NCI-H1092 treated with DMSO at 0.1 percent for 48 hours (cell line): ENCODE results near the gene MRPL51.
A peak's percentile ranks its signal among the peaks of the same experiment; 100 is the strongest.
"Not testable (repeated sequence)": the region's sequence is repeated elsewhere in the genome, so short reads cannot be mapped to it uniquely, and the experiment has no call there.

Experiments used
- DNase-seq: peaks from one replicate; lab custom pipeline; 2025; lab: John Stamatoyannopoulos, UW

Gene MRPL51

GRCh38 chr12:6488240-6488639 lies 4.8 kb downstream of the MRPL51 start:
- no peak for DNase-seq

- no peak for DNase-seq
These were observed 14.6 kb downstream of the MRPL51 start for GRCh38 chr12:6478416-6478815.

GRCh38 chr12:6477601-6478377 lies 15.3 kb downstream of the MRPL51 start:
- DNase-seq = not testable (repeated sequence)

GRCh38 chr12:6476489-6476888 lies 16.6 kb downstream of the MRPL51 start:
- no peak for DNase-seq

- DNase-seq = not testable (repeated sequence)
These were observed 17.7 kb downstream of the MRPL51 start for GRCh38 chr12:6475233-6475975.

GRCh38 chr12:6472491-6472890 lies 20.6 kb downstream of the MRPL51 start:
- DNase-seq = no peak

- no peak for DNase-seq
These were observed 21.1 kb downstream of the MRPL51 start for GRCh38 chr12:6471989-6472360.

GRCh38 chr12:6470375-6471163 lies 22.5 kb downstream of the MRPL51 start, which contains the start of gene VAMP1:
Gene VAMP1, minus strand, starts transcription at chr12:6470677. Its CDS starts 146 bp downstream, at chr12:6470531.
- DNase-seq = peak; percentile 95

- no peak for DNase-seq
These were observed 23.3 kb downstream of the MRPL51 start for GRCh38 chr12:6469609-6470374.

GRCh38 chr12:6469092-6469491 lies 24.0 kb downstream of the MRPL51 start:
- DNase-seq = no peak

GRCh38 chr12:6468283-6468575 lies 24.8 kb downstream of the MRPL51 start:
- DNase-seq = no peak

- DNase-seq = not testable (repeated sequence)
These were observed 25.3 kb downstream of the MRPL51 start for GRCh38 chr12:6467571-6468282.

- DNase-seq = not testable (repeated sequence)
These were observed 26.3 kb downstream of the MRPL51 start for GRCh38 chr12:6466751-6467150.

GRCh38 chr12:6466184-6466573 lies 26.9 kb downstream of the MRPL51 start:
- DNase-seq = no peak

- peak; percentile 58 for DNase-seq
These were observed 27.4 kb downstream of the MRPL51 start for GRCh38 chr12:6465467-6466183.

- no peak for DNase-seq
These were observed 28.5 kb downstream of the MRPL51 start for GRCh38 chr12:6464531-6464930.

GRCh38 chr12:6463858-6464257 lies 29.2 kb downstream of the MRPL51 start:
- DNase-seq = no peak

GRCh38 chr12:6463216-6463615 lies 29.8 kb downstream of the MRPL51 start:
- no peak for DNase-seq

GRCh38 chr12:6462234-6462995 lies 30.6 kb downstream of the MRPL51 start:
- no peak for DNase-seq
